Measurements from ENCODE around the gene ARIH1. TPM values are rescaled to one million over a fixed set of nuclear protein-coding genes. Genes with fewer than 3 reads are reported as not detected.

The ARIH1 gene
- total and polyA plus RNA-seq, 10 of the 15 experiments (the other 5 are each of a cell fraction or from before 2014, with no cell fraction given): 14.7 to 99.5 (median 26.5) TPM

- TF ChIP-seq PKNOX1 (IDR thresholded peaks at IDR 0.05): no peak
- no peak for TF ChIP-seq POLR2AphosphoS2 (IDR thresholded peaks at IDR 0.05; ENCODE audit: low read depth, low read length)
- TF ChIP-seq USF2 (IDR thresholded peaks at IDR 0.05; ENCODE audit: borderline replicate concordance, low read depth, low read length): no peak
These were observed 15.9 kb downstream of the ARIH1 start (continued) for GRCh38 chr15:72489943-72490554.

GRCh38 chr15:72491768-72492167 lies 17.6 kb downstream of the ARIH1 start:
- H3K9ac ChIP-seq (ENCODE audit: control insufficient read depth, insufficient read depth, low read length): no peak overlapping the region
- no peak for TF ChIP-seq NFYA (IDR thresholded peaks at IDR 0.05; ENCODE audit: borderline replicate concordance, low read depth, low read length)
- no peak for TF ChIP-seq NFYB (IDR thresholded peaks at IDR 0.05; ENCODE audit: insufficient read depth, low read depth, low read length)
- 25% methylated on average over 2 of the region's 2 CpGs for WGBS (ENCODE audit: insufficient coverage, insufficient replicate concordance, low lambda C conversion rate, missing lambda C conversion rate)
- H3K4me2 ChIP-seq (ENCODE audit: control insufficient read depth, insufficient read depth): no peak overlapping the region
- H3K79me2 ChIP-seq (ENCODE audit: control insufficient read depth, insufficient read depth, low read length): peaks cover 79% of the 10 kb centered on the region
- H4K20me1 ChIP-seq (ENCODE audit: control insufficient read depth, insufficient read depth): no peaks in the 10 kb centered on the region
- H3K36me3 ChIP-seq (ENCODE audit: control insufficient read depth in 2 of 2, insufficient read depth in 2 of 2, low read length in 1 of 2): peaks cover 0 to 2% of the 10 kb centered on the region in 2 experiments; a peak in 2 of 4 replicates
- no peaks in the 10 kb centered on the region for H3K4me1 ChIP-seq (ENCODE audit: control insufficient read depth, insufficient read depth, low read length)
- H3K9me3 ChIP-seq (replicated peaks; ENCODE audit: control insufficient read depth, insufficient read depth, low read length): no peaks in the 10 kb centered on the region
- intact Hi-C loops (cut with micrococcal nuclease; ENCODE audit: unreplicated experiment) (no loop called here), in situ Hi-C loops (cut with MboI) (no loop called here)
- H3K4me3 ChIP-seq: no peak overlapping the region
- CTCF ChIA-PET: interaction anchor here (0.9 to 1.1 kb wide), 3 partner anchors 10 to 41 kb away, joined by 3 read pairs; no protein-coding TSS in a partner anchor
- DNase-seq (ENCODE audit: low read depth, low spot score) (no peak), FAIRE-seq (no peak), ATAC-seq (peak; percentile 24; the same call in 1 of the 3 replicates)
- no TSS peak for BruUV-seq (replicated peaks)
- no peaks in the 10 kb centered on the region for H3K27me3 ChIP-seq (replicated peaks in 1 of 2; ENCODE audit: control insufficient read depth in 2 of 2, insufficient read depth in 2 of 2, low read length in 1 of 2)
- SMC1A ChIA-PET (ENCODE audit: uncharacterized antibody, unreplicated experiment): interaction anchor here (0.9 to 1.7 kb wide), 4 partner anchors 9 to 64 kb away, joined by 3 to 7 read pairs (median 3); no protein-coding TSS in a partner anchor
- POLR2A ChIA-PET: interaction anchor here (0.7 to 1.1 kb wide), 2 partner anchors 7 to 21 kb away, joined by 3 to 7 read pairs; no protein-coding TSS in a partner anchor
- no peak overlapping the region for H3K27ac ChIP-seq (ENCODE audit: control insufficient read depth, insufficient read depth)
- no peak overlapping the region for H2AFZ ChIP-seq (ENCODE audit: control insufficient read depth, low read depth, low read length)
- RAD21 ChIA-PET (ENCODE audit: unreplicated experiment): interaction anchor here (1.3 kb wide), 1 partner anchor 10 kb away, joined by 3 read pairs; no protein-coding TSS in a partner anchor

Data from GM12878 (cell line).